GM11168 (cell line): Measurements from ENCODE around the gene F5.

Experiments
- in situ Hi-C: fragments of 300-500 bp; cut with MboI; formaldehyde crosslinking; loops from one replicate; pipeline ENCODE4 v1.12.0; 2022; ENCODE audit warnings: low sequenced_read_pairs; ENCODE audit not compliant: unreplicated experiment

Gene F5

DNA sequence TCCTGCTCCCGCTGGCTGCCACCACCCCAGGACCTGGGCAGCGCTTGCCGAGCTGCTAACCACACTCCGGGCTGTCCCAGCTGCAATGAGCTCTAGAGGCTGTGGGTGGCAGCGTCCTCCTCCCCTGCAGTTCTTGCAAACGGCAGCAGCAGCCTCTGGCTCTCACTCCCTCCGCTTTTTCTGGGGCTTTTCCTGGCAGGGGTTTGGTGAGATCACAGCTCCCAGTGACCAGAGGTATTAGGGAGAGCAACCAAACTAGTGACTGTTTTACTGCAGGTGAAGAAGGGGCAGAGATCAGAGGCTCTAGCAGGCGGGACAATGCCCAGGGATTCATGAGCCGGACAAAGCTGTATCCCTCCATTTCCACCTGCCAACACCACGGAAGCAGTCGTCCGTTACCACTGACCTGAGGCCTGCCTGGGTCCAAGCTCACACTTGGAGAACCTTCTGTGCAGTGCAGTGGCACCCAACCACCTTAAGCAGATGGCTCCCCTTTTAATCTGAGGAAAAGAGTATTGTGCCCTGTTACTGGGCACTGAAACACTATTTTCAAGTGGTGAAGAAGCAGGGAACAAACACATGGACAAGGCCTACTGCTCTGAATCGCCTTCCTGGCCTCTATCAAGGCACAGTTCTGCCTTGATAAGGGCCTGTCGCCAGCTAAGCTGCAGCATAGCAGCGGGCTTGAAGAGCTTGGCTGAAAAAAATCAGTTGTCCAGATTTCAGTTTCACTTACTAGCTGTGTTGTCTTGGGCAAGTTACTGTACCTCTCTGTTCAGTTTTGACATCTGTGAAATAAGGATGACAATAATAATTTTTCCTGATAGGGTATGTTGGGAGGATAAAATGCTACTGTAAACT is at the start of gene F5:
Gene F5, minus strand, starts transcription at position 87 of the 861 bp plus-strand sequence. CDS start 95 bp downstream, outside the sequence.
- in situ Hi-C loops, result no loop called here

DNA sequence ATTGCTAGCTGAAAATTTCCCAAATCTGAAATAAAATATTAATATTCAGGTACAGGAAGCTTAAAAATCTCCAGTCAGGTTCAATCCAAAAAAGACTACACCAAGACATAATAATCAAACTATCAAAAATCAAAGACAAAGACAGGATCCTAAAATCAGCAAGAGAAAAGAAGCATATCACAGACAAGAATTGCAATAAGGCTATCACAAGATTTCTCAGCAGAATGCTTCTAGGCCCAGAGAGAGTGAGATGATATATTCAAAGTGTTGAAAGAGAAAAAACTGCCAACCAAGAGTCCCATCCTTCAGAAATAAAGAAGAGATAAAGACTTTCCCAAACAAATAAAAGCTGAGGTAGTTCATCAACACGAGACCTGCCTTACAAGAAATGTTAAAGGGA is 48.6 kb upstream of the F5 start:
- in situ Hi-C loops, result no loop called here

DNA sequence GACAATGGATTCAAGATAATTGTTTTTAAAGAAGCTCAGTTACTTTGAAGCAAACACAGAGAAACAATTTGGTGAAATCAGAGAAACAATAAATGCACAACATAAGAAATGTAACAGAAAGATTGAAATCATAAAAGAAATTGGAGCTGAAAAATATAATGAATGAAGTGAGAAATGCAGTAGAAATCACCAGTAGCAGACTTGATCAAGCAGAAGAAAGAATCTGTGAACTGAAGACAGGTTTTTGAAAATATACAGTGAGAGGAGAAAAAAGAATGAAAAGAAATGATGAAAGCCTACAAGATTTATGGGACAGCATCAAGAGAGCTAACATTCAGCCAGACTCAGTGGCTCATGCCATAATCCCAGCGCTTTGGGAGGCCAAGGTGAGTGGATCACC is 47.9 kb upstream of the F5 start:
- in situ Hi-C loops, result no loop called here

DNA sequence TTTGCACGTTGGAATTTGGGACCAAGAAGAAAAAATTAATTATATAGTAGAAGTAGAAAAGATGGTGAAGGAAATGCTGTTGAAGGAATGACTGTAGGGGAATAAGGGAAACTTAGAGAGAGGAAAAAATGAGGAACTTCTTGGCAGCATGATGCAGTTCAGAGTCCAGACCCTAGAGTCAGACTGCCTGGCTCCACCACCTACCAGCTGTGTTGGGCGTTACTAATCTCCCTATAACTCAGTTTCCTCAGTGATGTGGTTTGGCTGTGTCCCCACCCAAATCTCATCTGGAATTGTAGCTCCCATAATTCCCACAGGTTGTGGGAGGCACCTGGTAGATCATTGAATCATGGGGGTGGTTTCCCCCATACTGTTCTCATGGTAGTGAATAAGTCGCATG is 45.0 kb upstream of the F5 start:
- in situ Hi-C loops, result no loop called here

DNA sequence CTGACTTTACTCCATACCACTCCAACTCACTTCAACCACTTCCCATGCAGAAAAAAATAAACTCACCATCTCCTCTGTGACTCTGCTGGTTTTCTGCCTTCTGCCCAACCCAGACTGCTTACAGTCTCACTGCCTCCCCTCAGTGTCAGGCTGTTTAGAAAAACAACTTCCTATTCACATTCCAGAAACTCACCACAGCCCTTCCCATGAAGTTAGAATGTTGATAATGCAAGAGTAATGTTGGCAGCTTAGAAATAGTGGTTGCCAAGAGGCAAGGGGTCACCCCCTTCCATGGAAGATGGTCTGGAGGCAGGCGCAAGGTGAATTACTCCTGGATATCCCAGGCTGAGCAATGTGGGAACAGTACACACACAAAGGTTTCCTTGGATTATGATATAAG is 43.7 kb upstream of the F5 start, which contains the start of gene SELP:
Gene SELP, minus strand, starts transcription at position 119 of the 400 bp plus-strand sequence. Its CDS starts 50 bp downstream, at position 69.
- in situ Hi-C loops, result no loop called here

DNA sequence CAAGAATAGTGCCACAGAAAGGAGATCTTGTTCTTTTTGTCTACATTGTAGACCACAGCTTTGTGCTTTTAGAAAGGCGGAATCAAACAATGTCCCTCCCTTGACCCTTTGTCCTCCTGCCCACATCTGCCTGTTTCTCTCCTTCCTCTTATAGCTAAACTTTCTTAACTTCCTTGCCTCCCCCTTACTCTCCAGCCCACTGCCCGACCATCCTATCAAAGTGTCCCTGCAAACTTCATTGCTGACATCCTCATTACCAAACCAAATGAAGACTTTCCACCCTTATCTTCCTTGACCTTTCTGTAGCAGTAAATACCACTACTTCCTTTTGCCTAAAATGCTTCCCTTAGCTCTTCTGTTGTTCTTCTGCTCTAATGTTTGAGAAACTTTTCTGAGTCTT is 38.6 kb upstream of the F5 start:
- in situ Hi-C loops, result no loop called here

DNA sequence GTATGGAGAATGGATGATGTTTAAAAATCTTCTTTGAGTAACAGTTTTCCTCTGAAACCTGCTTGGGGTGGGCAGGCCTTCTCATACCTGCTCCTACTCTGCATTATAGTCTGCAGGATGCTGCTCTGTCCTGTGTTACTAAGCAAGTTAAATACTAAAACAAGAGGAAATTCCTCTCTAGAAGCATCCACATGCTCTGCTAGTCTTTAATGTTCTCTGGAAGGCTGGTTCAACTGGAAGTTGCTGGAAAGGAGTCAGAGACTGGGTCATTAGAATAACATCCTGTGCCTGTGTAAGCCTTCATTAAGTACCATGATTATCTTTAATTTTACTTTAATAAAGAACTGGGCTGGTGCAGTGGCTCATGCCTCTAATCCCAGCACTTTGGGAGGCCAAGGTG is 37.8 kb upstream of the F5 start:
- in situ Hi-C loops, result no loop called here

DNA sequence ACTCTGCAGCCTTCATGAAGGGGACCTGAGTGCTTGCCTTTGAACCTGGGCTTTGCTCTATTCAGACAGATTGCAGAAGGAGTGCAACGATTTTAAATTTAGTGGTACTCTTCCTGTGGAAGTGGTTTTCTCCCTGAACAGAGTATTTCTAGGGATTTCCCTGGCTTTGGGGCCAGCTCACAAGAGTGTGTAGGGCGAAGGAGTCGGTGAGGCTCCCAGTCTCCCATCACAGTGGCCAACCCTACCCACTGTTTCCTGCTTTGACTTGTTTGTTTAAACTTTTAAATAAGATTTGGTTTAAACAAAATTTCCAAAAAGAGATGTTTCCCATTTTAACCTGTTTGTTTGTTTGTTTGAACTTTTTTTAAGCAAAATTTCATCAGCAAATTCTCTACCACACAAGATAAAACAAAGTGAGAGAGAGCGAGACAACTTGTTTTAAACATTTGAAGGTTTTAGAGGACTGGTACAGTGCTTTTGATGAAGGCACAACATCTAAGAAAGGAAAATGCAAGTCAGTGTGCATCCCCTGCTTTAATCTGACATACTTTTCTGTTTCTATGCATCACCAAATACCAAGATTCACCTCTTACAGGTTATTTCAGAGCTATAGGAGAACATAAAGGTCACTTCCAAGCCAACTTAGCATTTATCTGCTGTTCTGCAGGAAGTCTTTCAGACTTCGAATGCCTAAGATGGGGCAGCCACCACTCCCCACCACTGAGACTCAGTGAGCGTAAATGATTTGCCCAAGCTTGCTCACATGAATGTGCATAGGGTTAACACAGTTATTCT is 37.0 kb upstream of the F5 start:
- in situ Hi-C loops, result no loop called here

DNA sequence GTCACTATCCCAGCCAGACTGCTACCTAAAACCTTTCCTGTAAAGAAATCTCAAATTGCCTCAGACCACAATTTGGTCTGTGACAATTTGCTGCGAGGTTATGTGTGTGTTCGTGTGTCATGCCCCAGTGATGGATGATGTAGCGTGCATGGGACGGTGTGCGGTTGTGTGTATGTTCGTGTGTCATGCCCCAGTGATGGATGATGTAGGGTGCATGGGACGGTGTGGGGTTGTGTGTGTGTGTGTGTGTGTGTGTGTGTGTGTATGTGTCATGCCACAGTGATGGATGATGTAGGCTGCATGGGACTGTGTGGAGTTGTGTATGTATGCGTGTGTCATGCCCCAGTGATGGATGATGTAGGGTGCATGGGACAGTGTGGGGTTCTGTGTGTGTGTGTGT is 34.3 kb upstream of the F5 start:
- in situ Hi-C loops, result no loop called here

DNA sequence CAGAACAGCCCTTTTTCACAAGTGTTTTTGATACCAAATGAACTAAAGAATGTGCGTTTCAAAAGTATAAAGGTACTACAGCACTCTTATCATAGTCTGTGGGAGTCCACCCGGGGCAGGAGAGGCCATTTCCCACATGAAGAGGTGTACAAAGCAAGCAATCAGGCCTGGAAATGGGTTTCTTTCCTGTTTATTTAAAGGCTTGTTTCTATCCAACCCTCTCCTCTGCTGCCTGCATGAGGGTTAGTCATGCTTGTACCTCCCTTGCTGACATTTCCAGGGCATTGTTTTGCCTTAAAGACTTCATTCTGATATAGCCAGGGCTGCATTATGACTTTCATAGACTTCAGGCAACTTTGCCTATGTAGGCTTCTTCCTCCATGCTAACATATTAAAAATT is 32.1 kb upstream of the F5 start:
- in situ Hi-C loops, result no loop called here

DNA sequence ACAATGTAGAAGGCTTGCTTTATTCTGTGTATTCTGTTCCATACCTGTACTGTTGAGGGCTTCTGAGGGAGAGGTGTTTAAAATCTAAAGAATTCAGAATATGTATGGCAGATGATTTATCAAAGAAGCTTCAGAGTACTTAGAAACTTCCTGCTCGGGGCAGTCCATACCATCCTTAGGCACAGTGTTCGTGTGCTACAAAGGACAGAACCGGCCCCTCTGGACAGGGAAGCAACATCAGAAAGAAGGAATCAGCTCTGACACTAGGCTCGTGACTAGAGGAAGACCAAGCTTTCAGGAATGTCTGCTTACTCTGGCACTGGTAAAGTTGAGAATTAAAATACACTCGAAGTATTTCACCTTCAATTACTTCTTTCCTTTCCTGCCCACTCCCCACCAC is 29.5 kb upstream of the F5 start:
- in situ Hi-C loops, result no loop called here

DNA sequence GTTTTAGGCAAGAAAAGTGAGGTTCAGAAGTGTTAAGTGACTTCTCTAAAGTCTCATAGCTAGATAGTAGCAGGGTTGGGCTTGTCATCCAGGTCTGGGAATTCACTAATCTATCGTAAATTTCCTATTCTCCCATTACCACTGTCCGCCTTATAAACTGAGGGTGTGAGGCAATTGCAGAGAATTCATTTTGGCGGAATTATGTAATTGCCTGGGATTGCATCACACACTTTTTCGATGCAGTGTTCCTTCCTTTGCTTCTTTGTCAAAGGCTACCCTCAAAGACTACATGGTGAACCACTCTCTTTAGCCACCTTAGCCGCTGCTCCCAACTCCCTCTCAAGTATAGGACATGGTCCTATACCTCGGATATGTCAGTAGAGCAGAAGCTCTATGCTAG is 24.6 kb upstream of the F5 start:
- in situ Hi-C loops, result no loop called here

DNA sequence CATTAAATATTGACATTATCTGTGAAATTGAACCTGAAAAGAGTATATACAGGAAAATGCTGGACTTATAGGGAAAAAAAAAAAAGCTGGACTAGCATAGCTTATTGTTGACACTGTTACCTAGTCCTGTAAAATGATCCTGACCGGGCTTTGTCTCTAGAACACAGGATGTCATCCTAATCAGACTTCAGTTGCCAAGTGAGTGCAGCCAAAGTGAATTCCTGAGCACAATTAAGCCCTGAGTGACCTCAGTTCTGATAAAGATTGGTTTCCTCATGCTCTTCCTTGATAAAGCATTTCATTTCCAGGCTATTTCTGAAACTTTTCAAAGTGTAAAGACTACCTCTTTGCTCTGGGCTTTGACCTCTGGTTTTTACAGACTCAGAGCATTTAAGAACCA is 23.8 kb upstream of the F5 start:
- in situ Hi-C loops, result no loop called here

DNA sequence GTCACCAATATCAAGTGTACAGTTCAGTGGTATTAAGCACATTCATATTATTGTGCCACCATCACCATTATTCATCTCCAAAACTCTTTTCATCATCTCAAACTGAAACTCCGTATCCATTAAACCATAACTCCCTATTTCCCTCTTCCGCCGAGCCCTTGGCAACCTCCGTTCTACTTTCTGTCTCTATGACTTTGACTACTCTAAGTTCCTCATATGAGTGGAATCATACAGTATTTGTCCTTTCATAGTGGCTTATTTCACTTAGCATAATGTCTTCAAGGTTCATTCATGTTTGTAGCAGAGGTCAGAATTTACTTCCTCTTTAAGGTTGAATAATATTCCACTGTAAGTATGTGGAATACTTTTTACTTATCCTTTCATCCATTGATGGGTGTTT is 21.9 kb upstream of the F5 start:
- in situ Hi-C loops, result no loop called here

DNA sequence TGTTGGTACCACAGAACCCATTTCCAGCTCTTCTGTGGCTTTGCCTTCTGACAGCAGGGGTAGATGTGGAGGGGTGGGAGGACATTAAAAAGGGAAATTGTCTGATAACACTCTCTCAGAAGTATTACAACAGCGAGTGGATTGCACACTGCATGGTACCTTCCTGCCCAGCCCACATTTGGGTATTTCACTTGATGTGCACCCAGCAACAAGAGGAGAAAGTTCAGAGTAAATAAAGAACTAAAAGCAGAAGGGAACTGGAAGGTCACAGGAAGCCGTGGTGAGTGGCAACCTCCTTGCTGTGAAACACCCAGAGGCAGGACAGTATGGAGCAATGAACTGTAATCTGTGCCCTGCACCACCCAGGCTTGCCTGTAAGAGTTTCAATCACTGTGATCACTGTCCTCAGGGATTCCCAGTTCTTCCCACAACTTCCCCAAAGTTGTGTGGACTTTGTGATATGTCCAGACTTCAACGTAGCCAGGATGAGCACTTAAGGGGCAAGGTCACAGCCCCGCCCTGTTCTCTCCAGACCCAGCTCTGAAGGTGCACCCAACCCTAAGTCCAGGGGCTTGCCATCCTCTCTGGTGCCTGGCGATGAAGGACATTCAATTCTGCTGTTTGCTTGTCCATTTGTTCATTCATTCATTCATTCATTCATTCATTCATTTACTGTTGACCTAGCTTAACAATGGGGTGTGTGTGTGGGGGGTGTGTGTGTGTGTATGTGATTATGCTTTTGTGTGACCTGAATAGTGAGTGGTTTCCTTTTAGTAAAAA is 18.7 kb upstream of the F5 start:
- in situ Hi-C loops, result loop anchor here (5.0 kb wide), 1 partner anchor 107 kb away; the partner anchor contains the start of gene SELL

DNA sequence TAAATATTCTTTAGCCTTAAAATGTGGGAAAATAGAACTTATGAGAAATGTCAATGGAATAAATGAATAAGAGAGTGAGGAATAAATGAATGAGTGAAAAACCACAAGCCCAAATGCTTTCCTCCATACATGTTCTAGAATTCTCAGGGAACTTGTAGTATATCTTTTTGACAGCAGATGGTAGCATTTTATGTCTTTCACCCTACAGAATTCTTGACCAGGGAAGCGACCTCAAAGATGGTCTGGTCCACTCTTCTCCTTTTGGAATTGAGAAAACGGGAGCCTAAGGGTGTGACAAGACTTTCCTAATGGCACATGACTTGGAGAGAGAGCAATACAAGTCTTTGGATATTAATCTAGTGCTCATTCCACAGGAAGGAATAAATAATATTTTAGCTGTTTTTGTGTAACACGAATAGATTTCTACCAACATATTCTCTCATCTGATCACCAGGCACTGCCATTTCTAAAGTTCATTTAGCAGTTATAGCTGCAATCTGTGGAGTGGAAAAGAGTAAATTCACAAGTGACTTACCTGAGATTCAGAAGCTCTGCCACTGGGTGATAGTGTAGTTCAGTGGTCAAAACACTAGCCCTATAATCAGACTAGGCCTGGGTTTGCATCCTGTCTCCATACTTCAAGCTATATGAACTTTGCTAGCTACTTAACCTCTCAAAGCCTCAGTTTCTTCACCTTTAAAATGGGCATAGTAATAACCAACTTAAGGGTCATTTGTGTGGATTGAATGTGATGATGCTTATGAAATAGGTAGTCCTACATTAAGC is 15.0 kb upstream of the F5 start:
- in situ Hi-C loops, result loop anchor here (5.0 kb wide), 1 partner anchor 111 kb away; the partner anchor contains the start of gene SELL

DNA sequence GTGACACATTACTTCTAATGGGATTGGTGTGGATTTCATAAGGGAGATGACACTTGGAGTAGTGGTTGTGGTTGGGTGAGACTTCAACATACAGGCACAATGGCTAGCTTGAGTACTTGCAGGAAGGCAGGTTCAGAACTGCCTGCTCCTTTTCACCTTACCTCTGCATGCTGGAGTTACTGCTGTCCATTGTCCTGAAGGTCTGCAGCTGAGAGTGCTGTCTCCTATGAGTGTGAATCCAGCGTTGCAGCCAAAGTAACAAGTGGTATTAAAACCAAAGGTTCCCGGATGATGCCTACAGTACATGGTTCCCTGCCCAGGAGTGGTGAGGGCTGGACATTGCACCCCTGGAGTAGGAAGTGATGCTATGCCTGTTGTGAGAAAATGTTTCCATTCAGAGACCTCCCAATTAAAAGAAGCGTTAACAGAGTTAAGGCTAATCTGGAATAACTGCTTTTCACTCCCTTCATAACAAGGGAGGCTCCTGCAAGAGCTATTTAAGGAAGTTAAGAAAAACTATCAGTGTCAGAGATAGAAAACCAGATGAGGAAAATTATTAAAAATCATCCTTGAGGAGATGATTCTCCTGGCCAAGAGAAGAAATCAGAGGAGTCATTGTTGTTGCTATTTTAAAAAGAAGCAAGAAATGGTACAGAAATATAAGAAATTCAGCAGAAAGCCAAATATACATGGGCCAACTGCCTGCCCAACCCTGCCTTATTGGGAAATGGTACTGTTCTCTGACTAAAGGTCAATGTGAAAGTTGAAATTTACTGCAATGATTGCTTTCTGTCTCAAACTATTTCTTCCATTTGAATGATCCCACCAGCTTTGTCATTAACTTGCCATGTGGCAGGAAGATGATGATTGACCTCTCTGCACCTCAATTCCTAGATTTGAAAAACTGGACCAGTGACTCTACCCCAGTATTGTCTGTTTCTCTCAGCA is 9.8 kb upstream of the F5 start:
- in situ Hi-C loops, result loop anchor here (5.0 kb wide), 1 partner anchor 44 kb away; no protein-coding TSS in a partner anchor

DNA sequence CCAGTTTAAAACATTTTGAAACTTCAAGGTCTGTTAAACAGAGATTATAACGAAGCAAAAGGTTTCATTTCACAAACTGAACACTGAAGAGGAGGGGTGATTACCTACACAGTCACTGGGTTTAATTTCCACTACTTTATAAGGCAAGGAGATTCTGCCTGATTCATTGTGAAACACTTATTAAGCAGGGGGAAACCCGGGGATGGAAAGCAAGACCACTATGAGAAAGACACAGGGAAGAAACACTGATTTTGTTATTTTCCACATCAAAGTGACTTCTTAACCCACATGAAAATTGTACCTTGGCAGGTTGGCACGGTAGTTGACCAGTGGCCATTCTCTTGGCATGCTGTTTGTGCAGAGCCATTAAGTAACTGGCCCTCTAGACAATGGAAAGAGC is 8.1 kb upstream of the F5 start:
- in situ Hi-C loops, result no loop called here

DNA sequence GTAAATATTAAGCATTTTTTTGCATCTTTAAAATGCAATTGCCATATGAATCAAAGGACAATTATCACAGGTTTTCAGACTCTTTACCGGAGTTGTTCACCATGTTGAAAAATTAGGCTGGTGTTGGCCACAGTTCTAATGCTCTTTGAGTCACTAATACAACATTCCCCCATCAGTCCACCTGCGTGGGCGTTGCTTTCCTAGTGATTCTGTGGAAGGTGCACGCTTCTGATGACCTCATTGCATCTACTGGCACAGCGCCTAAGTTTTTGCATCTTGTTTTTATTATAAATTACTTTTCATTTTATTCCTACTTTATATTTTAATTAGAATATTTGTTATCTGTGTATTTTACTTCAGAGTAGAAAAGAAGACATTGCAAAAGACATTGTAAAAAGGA is 4.7 kb upstream of the F5 start:
- in situ Hi-C loops, result no loop called here
